ENCODE measurements around the gene EP300. TPM values are rescaled to one million over a fixed set of nuclear protein-coding genes. Genes with fewer than 3 reads are reported as not detected.

Gene EP300
- 35.5 and 37.7 TPM in 2 replicates for total RNA-seq

GRCh38 chr22:41092023-41092817 lies at the start of gene EP300:
Gene EP300, plus strand, starts transcription at chr22:41092592. Its CDS starts 413 bp downstream, at chr22:41093005.

DNA sequence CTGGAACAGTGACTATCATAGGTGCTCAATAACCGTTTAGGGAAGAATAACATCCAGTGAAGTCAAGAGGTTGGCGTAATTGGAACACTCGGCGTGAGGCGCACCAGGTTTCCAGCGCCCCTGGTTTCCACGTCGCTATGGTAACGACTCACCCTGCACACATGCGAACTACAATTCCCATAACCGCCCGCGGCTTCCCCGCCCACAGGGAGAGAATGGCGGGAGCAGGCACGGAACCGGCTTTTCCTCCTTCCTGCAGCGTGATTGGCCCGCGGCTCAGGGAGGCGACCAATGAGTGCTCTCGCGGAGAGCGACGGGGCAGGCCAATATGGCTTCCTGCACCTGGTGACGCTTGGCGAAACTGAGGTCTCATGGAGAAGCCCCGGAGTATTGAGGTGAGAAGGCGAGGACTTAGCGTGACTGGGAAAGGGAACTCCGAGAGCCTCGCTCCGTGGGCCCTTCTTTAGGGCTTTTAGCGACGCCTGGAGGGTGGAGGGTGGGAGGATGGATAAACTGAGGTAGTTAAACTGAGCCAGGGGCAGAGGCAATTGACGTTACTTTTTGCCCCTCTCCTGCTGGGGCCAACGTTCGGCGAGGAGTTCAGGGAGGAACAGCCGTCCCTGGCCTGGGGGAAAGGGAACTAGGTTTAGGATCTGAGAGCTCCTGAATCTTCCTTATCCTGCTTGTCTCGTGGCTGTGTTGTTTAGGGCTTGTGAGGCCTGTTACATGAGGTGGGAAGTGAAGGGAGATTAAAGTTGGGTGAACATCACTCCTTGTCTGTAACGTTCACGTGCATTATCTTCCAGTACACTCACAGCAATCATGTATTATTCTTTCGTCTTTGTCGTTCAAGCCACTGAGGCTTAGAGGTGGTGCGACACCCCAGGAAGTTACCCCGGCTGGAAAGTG lies 112.9 kb downstream of the EP300 start, which contains the start of gene L3MBTL2:
Gene L3MBTL2, plus strand, starts transcription at position 321 of the 909 bp plus-strand sequence. Its CDS starts 51 bp downstream, at position 372.

Other genes starting within 250 kb of the EP300 start
- 202 and 254 TPM in 2 replicates for gene ST13, start 236.0 kb upstream of the EP300 start, total RNA-seq
- 5.1 and 7.4 TPM in 2 replicates for gene XPNPEP3, start 235.4 kb upstream of the EP300 start, total RNA-seq
- not detected in 2 replicates for gene DNAJB7, start 230.5 kb upstream of the EP300 start, total RNA-seq
- gene RBX1, start 141.2 kb upstream of the EP300 start, total RNA-seq = 69.2 and 79.3 TPM in 2 replicates
- 18.6 and 19.3 TPM in 2 replicates for gene L3MBTL2, start 112.7 kb downstream of the EP300 start, total RNA-seq
- gene CHADL, start 148.3 kb downstream of the EP300 start, total RNA-seq = 0.52 and 0.54 TPM in 2 replicates
- gene RANGAP1, start 193.6 kb downstream of the EP300 start, total RNA-seq = 38.7 and 52.8 TPM in 2 replicates
- 35.1 and 41.9 TPM in 2 replicates for gene ZC3H7B, start 208.9 kb downstream of the EP300 start, total RNA-seq

Measured in dermis lymphatic vessel endothelial cell (primary cell).